Measurements from ENCODE around the gene ANTKMT.

Gene ANTKMT

GRCh38 chr16:728131-728889 lies 7.4 kb downstream of the ANTKMT start:
- Histone ChIP-seq H3K27ac (ENCODE audit: low read depth, low read length) (no peak overlapping the region), H3K4me3 (ENCODE audit: low read depth in 1 of 2, low read length in 2 of 2) (no peak overlapping the region), H3K36me3 (ENCODE audit: insufficient read depth, low read length) (peaks cover 5% of the 10 kb centered on the region), H3K4me1 (ENCODE audit: insufficient read depth, low read length) (peaks cover 11% of the 10 kb centered on the region), H3K27me3 (ENCODE audit: control insufficient read depth in 1 of 2, insufficient read depth in 2 of 2, low read length in 2 of 2) (peaks cover 16 to 48% of the 10 kb centered on the region in 2 donors), H3K9me3 (ENCODE audit: low read length) (no peaks in the 10 kb centered on the region), H3K9ac (ENCODE audit: low read length) (no peak overlapping the region)

- H3K9ac ChIP-seq (ENCODE audit: low read length), result no peak overlapping the region
- peaks cover 11% of the 10 kb centered on the region for H3K4me1 ChIP-seq (ENCODE audit: insufficient read depth, low read length)
- H3K36me3 ChIP-seq (ENCODE audit: insufficient read depth, low read length), result peaks cover 5% of the 10 kb centered on the region
- no peaks in the 10 kb centered on the region for H3K9me3 ChIP-seq (ENCODE audit: low read length)
- H3K27me3 ChIP-seq (ENCODE audit: control insufficient read depth in 1 of 2, insufficient read depth in 2 of 2, low read length in 2 of 2), result peaks cover 16 to 44% of the 10 kb centered on the region in 2 donors
- H3K27ac ChIP-seq (ENCODE audit: low read depth, low read length), result no peak overlapping the region
- no peak overlapping the region for H3K4me3 ChIP-seq (ENCODE audit: low read depth in 1 of 2, low read length in 2 of 2)
These were observed 8.2 kb downstream of the ANTKMT start for GRCh38 chr16:728890-729744.

- peaks cover 16 to 38% of the 10 kb centered on the region in 2 donors for H3K27me3 ChIP-seq (ENCODE audit: control insufficient read depth in 1 of 2, insufficient read depth in 2 of 2, low read length in 2 of 2)
- H3K36me3 ChIP-seq (ENCODE audit: insufficient read depth, low read length), result peaks cover 5% of the 10 kb centered on the region
- H3K4me3 ChIP-seq (ENCODE audit: low read depth in 1 of 2, low read length in 2 of 2), result no peak overlapping the region
- no peak overlapping the region for H3K9ac ChIP-seq (ENCODE audit: low read length)
- peaks cover 11% of the 10 kb centered on the region for H3K4me1 ChIP-seq (ENCODE audit: insufficient read depth, low read length)
- H3K9me3 ChIP-seq (ENCODE audit: low read length), result no peaks in the 10 kb centered on the region
- H3K27ac ChIP-seq (ENCODE audit: low read depth, low read length), result no peak overlapping the region
These were observed 9.1 kb downstream of the ANTKMT start for GRCh38 chr16:729768-730665.

GRCh38 chr16:730666-731509 lies 9.9 kb downstream of the ANTKMT start:
- Histone ChIP-seq H3K27me3 (ENCODE audit: control insufficient read depth in 1 of 2, insufficient read depth in 2 of 2, low read length in 2 of 2) (peaks cover 13 to 29% of the 10 kb centered on the region in 2 donors), H3K4me1 (ENCODE audit: insufficient read depth, low read length) (peaks cover 11% of the 10 kb centered on the region)

GRCh38 chr16:732332-732731 lies 11.4 kb downstream of the ANTKMT start:
- Histone ChIP-seq H3K4me1 (ENCODE audit: insufficient read depth, low read length) (peaks cover 4% of the 10 kb centered on the region), H3K27me3 (ENCODE audit: control insufficient read depth in 1 of 2, insufficient read depth in 2 of 2, low read length in 2 of 2) (peaks cover 4 to 17% of the 10 kb centered on the region in 2 donors), H3K27ac (ENCODE audit: low read depth, low read length) (no peak overlapping the region), H3K9me3 (ENCODE audit: low read length) (no peaks in the 10 kb centered on the region), H3K9ac (ENCODE audit: low read length) (no peak overlapping the region), H3K4me3 (ENCODE audit: low read depth in 1 of 2, low read length in 2 of 2) (no peak overlapping the region), H3K36me3 (ENCODE audit: insufficient read depth, low read length) (peaks cover 19% of the 10 kb centered on the region)

More at GRCh38 chr16:730666-731509, 9.9 kb downstream of the ANTKMT start:
- no peak overlapping the region for H3K4me3 ChIP-seq (ENCODE audit: low read depth in 1 of 2, low read length in 2 of 2)
- H3K36me3 ChIP-seq (ENCODE audit: insufficient read depth, low read length), result peaks cover 13% of the 10 kb centered on the region
- no peaks in the 10 kb centered on the region for H3K9me3 ChIP-seq (ENCODE audit: low read length)
- no peak overlapping the region for H3K27ac ChIP-seq (ENCODE audit: low read depth, low read length)
- H3K9ac ChIP-seq (ENCODE audit: low read length), result no peak overlapping the region

GRCh38 chr16:732936-733335 lies 12.0 kb downstream of the ANTKMT start:
- peaks cover 24% of the 10 kb centered on the region for H3K36me3 ChIP-seq (ENCODE audit: insufficient read depth, low read length)
- H3K9me3 ChIP-seq (ENCODE audit: low read length), result no peaks in the 10 kb centered on the region
- H3K27me3 ChIP-seq (ENCODE audit: control insufficient read depth in 1 of 2, insufficient read depth in 2 of 2, low read length in 2 of 2), result peaks cover 0 to 12% of the 10 kb centered on the region in 2 donors

GRCh38 chr16:733382-734207 lies 12.6 kb downstream of the ANTKMT start:
- Histone ChIP-seq H3K27ac (ENCODE audit: low read depth, low read length) (no peak overlapping the region), H3K36me3 (ENCODE audit: insufficient read depth, low read length) (peaks cover 26% of the 10 kb centered on the region), H3K27me3 (ENCODE audit: control insufficient read depth in 1 of 2, insufficient read depth in 2 of 2, low read length in 2 of 2) (peaks cover 0 to 8% of the 10 kb centered on the region in 2 donors)

More at GRCh38 chr16:732936-733335, 12.0 kb downstream of the ANTKMT start:
- Histone ChIP-seq H3K4me3 (ENCODE audit: low read depth in 1 of 2, low read length in 2 of 2) (no peak overlapping the region), H3K27ac (ENCODE audit: low read depth, low read length) (no peak overlapping the region), H3K4me1 (ENCODE audit: insufficient read depth, low read length) (no peaks in the 10 kb centered on the region), H3K9ac (ENCODE audit: low read length) (no peak overlapping the region)

GRCh38 chr16:734208-734980 lies 13.4 kb downstream of the ANTKMT start:
- peaks cover 26% of the 10 kb centered on the region for H3K36me3 ChIP-seq (ENCODE audit: insufficient read depth, low read length)

More at GRCh38 chr16:733382-734207, 12.6 kb downstream of the ANTKMT start:
- Histone ChIP-seq H3K9ac (ENCODE audit: low read length) (no peak overlapping the region), H3K4me3 (ENCODE audit: low read depth in 1 of 2, low read length in 2 of 2) (no peak overlapping the region), H3K4me1 (ENCODE audit: insufficient read depth, low read length) (no peaks in the 10 kb centered on the region), H3K9me3 (ENCODE audit: low read length) (no peaks in the 10 kb centered on the region)

GRCh38 chr16:734981-735881 lies 14.3 kb downstream of the ANTKMT start:
- H3K9me3 ChIP-seq (ENCODE audit: low read length), result no peaks in the 10 kb centered on the region
- H3K27me3 ChIP-seq (ENCODE audit: control insufficient read depth in 1 of 2, insufficient read depth in 2 of 2, low read length in 2 of 2), result no peaks in the 10 kb centered on the region
- H3K27ac ChIP-seq (ENCODE audit: low read depth, low read length), result no peak overlapping the region
- no peak overlapping the region for H3K4me3 ChIP-seq (ENCODE audit: low read depth in 1 of 2, low read length in 2 of 2)
- H3K36me3 ChIP-seq (ENCODE audit: insufficient read depth, low read length), result peaks cover 26% of the 10 kb centered on the region
- no peak overlapping the region for H3K9ac ChIP-seq (ENCODE audit: low read length)
- peaks cover 7% of the 10 kb centered on the region for H3K4me1 ChIP-seq (ENCODE audit: insufficient read depth, low read length)

More at GRCh38 chr16:734208-734980, 13.4 kb downstream of the ANTKMT start:
- Histone ChIP-seq H3K9ac (ENCODE audit: low read length) (no peak overlapping the region), H3K27ac (ENCODE audit: low read depth, low read length) (no peak overlapping the region), H3K9me3 (ENCODE audit: low read length) (no peaks in the 10 kb centered on the region), H3K27me3 (ENCODE audit: control insufficient read depth in 1 of 2, insufficient read depth in 2 of 2, low read length in 2 of 2) (peaks cover 0 to 2% of the 10 kb centered on the region in 2 donors), H3K4me1 (ENCODE audit: insufficient read depth, low read length) (no peaks in the 10 kb centered on the region), H3K4me3 (ENCODE audit: low read depth in 1 of 2, low read length in 2 of 2) (no peak overlapping the region)

All from muscle layer of colon (tissue), 2 donors.